GM12878 (cell line): ENCODE data around the gene TMEM39B. TPM values are rescaled to one million over a fixed set of nuclear protein-coding genes. Genes with fewer than 3 reads are reported as not detected.

ENCODE experiments used
- ATAC-seq: fragments of 200-7000 bp; cut with Tn5 transposase; 3 replicates; pipeline ENCODE4 v1.9.1; 2020; ENCODE audit warnings: mild to moderate bottlenecking, moderate library complexity
- BruUV-seq: library from RNA; stranded (reverse); fragments of 400-500 nt; replicated peaks from 2 replicates; lab custom pipeline; 2021; lab: Mats Ljungman, UMichigan
- CTCF ChIA-PET: fragments of 300-600 bp; sonication (Branson Sonifier 250); formaldehyde crosslinking; extraction: SDS; loops from one replicate; lab custom pipeline; 2021; ENCODE audit warnings: inconsistent platforms; lab: Yijun Ruan, JAX
- POLR2A ChIA-PET: fragments of 350-600 bp; formaldehyde crosslinking; extraction: SDS; loops from one replicate; lab custom pipeline; 2021; ENCODE audit warnings: inconsistent platforms; lab: Charles Lee
- RAD21 ChIA-PET: fragments of 300-600 bp; sonication (Branson Sonifier 250); formaldehyde crosslinking; loops from one replicate; lab custom pipeline; 2023; ENCODE audit warnings: antibody characterized with exemption; ENCODE audit not compliant: unreplicated experiment; lab: Charles Lee
- SMC1A ChIA-PET: fragments of 300-600 bp; sonication (Branson Sonifier 250); formaldehyde crosslinking; loops from one replicate; lab custom pipeline; 2023; ENCODE audit not compliant: unreplicated experiment, uncharacterized antibody; lab: Charles Lee
- DNase-seq: peaks from one replicate; pipeline ENCODE4 v3.0.0-alpha.2; 2011; ENCODE audit warnings: low read depth, low spot score
- FAIRE-seq: peaks from 3 replicates; lab custom pipeline; 2011; peaks lifted over from hg19 to GRCh38; lab: Jason Lieb, UNC
- H2AFZ ChIP-seq: 2 replicates; pipeline ENCODE4 v1.6.0; 2011; ENCODE audit warnings: low read depth, low read length, control low read depth; ENCODE audit not compliant: control insufficient read depth
- H3K27ac ChIP-seq: 2 replicates; pipeline ENCODE4 v1.5.1; 2011; ENCODE audit warnings: control low read depth; ENCODE audit not compliant: control insufficient read depth, insufficient read depth
- H3K27me3 ChIP-seq, 2 experiments: replicated peaks in 1 of 2; 2 replicates each; pipeline versions ENCODE4 v1.6.0 to v1.6.1; 2011; ENCODE audit warnings: low read length in 1 of 2; ENCODE audit not compliant: control insufficient read depth in 2 of 2, insufficient read depth in 2 of 2
- H3K36me3 ChIP-seq, 2 experiments: 2 replicates each; pipeline ENCODE4 v1.5.1; 2011; ENCODE audit warnings: low read length in 1 of 2; ENCODE audit not compliant: control insufficient read depth in 2 of 2, insufficient read depth in 2 of 2
- H3K4me1 ChIP-seq: 2 replicates; pipeline ENCODE4 v1.6.1; 2011; ENCODE audit warnings: mild to moderate bottlenecking, low read length, moderate library complexity, mixed read lengths; ENCODE audit not compliant: control insufficient read depth, insufficient read depth
- H3K4me2 ChIP-seq: 2 replicates; pipeline ENCODE4 v1.6.0; 2011; ENCODE audit warnings: control low read depth; ENCODE audit not compliant: control insufficient read depth, insufficient read depth
- H3K4me3 ChIP-seq: fragments of 200-600 bp; sonication (generic); 2 replicates; pipeline ENCODE4 v1.5.1; 2016
- H3K79me2 ChIP-seq: 2 replicates; pipeline ENCODE4 v1.6.0; 2011; ENCODE audit warnings: low read length; ENCODE audit not compliant: control insufficient read depth, insufficient read depth
- H3K9ac ChIP-seq: 2 replicates; pipeline ENCODE4 v1.8.0; 2011; ENCODE audit warnings: low read length, control low read depth, mixed read lengths; ENCODE audit not compliant: control insufficient read depth, insufficient read depth
- H3K9me3 ChIP-seq: replicated peaks from 3 replicates; pipeline ENCODE4 v1.5.1; 2011; ENCODE audit warnings: mild to moderate bottlenecking, low read length; ENCODE audit not compliant: control insufficient read depth, insufficient read depth
- H4K20me1 ChIP-seq: 2 replicates; pipeline ENCODE4 v1.6.0; 2011; ENCODE audit not compliant: control insufficient read depth, insufficient read depth
- CBX3 ChIP-seq: fragments of 200-600 bp; sonication (generic); IDR thresholded peaks from 2 replicates; pipeline ENCODE4 v1.6.1; 2016; ENCODE audit warnings: low read depth, borderline replicate concordance
- CBX5 ChIP-seq: sonication (generic); IDR thresholded peaks from 2 replicates; pipeline ENCODE4 v1.6.1; 2016; ENCODE audit warnings: low read depth, moderate library complexity, mild to moderate bottlenecking, inconsistent platforms
- DPF2 ChIP-seq: fragments of 450-650 bp; IDR thresholded peaks from 2 replicates; pipeline ENCODE4 v1.6.1; 2017; ENCODE audit warnings: mild to moderate bottlenecking
- EZH2 ChIP-seq: IDR thresholded peaks from 2 replicates; pipeline ENCODE4 v1.6.1; 2012; ENCODE audit warnings: low read depth, mild to moderate bottlenecking, control low read depth, inconsistent platforms, low read length, borderline replicate concordance; ENCODE audit not compliant: control insufficient read depth
- FOS ChIP-seq: IDR thresholded peaks from 3 replicates; pipeline ENCODE4 v1.6.1; 2011; ENCODE audit warnings: borderline replicate concordance; ENCODE audit not compliant: insufficient read length; ENCODE audit errors: extremely low read depth
- JUNB ChIP-seq: IDR thresholded peaks from 2 replicates; pipeline ENCODE4 v1.6.1; 2016; ENCODE audit warnings: antibody characterized with exemption, mild to moderate bottlenecking
- PML ChIP-seq: IDR thresholded peaks from 2 replicates; pipeline ENCODE4 v1.6.1; 2012; ENCODE audit warnings: low read length, inconsistent platforms
- TCF3 ChIP-seq: IDR thresholded peaks from 2 replicates; pipeline ENCODE4 v1.6.1; 2012; ENCODE audit warnings: low read depth, mild to moderate bottlenecking, low read length, borderline replicate concordance; ENCODE audit not compliant: insufficient read depth
- ZNF207 ChIP-seq: fragments of 450-650 bp; IDR thresholded peaks from 2 replicates; pipeline ENCODE4 v1.6.1; 2014; ENCODE audit warnings: antibody characterized with exemption, mild to moderate bottlenecking, borderline replicate concordance
- ZSCAN29 ChIP-seq: fragments of 450-650 bp; IDR thresholded peaks from 2 replicates; pipeline ENCODE4 v1.6.1; 2017; ENCODE audit warnings: mild to moderate bottlenecking, moderate library complexity
- in situ Hi-C: fragments of 300-500 bp; cut with MboI; formaldehyde crosslinking; loops from 9 replicates; pipeline ENCODE4 v1.14.3; 2018; ENCODE audit warnings: mixed read lengths
- intact Hi-C: fragments of 100-400 bp; cut with micrococcal nuclease; formaldehyde crosslinking; loops from one replicate; pipeline ENCODE4 v1.14.2; 2022; ENCODE audit not compliant: unreplicated experiment
- polyA plus RNA-seq, 11 experiments: library from polyadenylated mRNA; depleted of rRNA in 4 of 11; unstranded in 6 of 11; stranded (reverse) in 5 of 11; fragments of >200 nt; fragmentation: Nextera tagmentation in 4 of 11; fragmentation: Illumina TruSeq in 1 of 11; extraction: Ambion mirVana in 4 of 11; extraction: Trizol in 1 of 11; gene quantifications; 1 replicate in 1 of 11; 2 replicates in 10 of 11; pipeline versions ENCODE4 v1.2.1 to v1.2.3, GENCODE V29; 2011 to 2016; ENCODE audit warnings: inconsistent platforms in 2 of 11, missing spikeins in 2 of 11, low read depth in 1 of 11
- total RNA-seq, 4 experiments: library from RNA; depleted of rRNA in 3 of 4; stranded (reverse); fragments of >200 nt in 3 of 4; fragmentation: Illumina TruSeq in 1 of 4; extraction: Trizol in 1 of 4; gene quantifications; 2 replicates each; pipeline versions ENCODE4 v1.2.1 to v1.2.3, GENCODE V29; 2013 to 2021
- TF ChIP-seq, protein P1 (sequence below): IDR thresholded peaks from 2 replicates; pipeline ENCODE4 v1.6.1; 2011; ENCODE audit warnings: borderline replicate concordance, low read depth, mild to moderate bottlenecking, moderate library complexity, low read length; ENCODE audit not compliant: insufficient read depth, poor library complexity, severe bottlenecking
- TF ChIP-seq, protein P2 (sequence below): fragments of 150-350 bp; IDR thresholded peaks from 2 replicates; pipeline ENCODE4 v1.6.1; 2014; ENCODE audit warnings: mild to moderate bottlenecking, low read depth, low read length
- TF ChIP-seq, protein P3 (sequence below): fragments of 450-650 bp; IDR thresholded peaks from 2 replicates; pipeline ENCODE4 v1.6.1; 2017; ENCODE audit warnings: mild to moderate bottlenecking, low read depth, inconsistent platforms; ENCODE audit not compliant: poor library complexity, severe bottlenecking
- TF ChIP-seq, protein P4 (sequence below): IDR thresholded peaks from 2 replicates; pipeline ENCODE4 v1.6.1; 2011; ENCODE audit warnings: low read depth, low read length, improper control_type of control experiment, borderline replicate concordance
- TF ChIP-seq, protein P5 (sequence below): IDR thresholded peaks from 2 replicates; pipeline ENCODE4 v1.6.1; 2012; ENCODE audit warnings: low read depth, low read length, improper control_type of control experiment

TMEM39B gene
- total and polyA plus RNA-seq, 10 of the 15 experiments (the other 5 are each of a cell fraction or from before 2014, with no cell fraction given), result 2.3 to 27.2 (median 12.3) TPM

DNA sequence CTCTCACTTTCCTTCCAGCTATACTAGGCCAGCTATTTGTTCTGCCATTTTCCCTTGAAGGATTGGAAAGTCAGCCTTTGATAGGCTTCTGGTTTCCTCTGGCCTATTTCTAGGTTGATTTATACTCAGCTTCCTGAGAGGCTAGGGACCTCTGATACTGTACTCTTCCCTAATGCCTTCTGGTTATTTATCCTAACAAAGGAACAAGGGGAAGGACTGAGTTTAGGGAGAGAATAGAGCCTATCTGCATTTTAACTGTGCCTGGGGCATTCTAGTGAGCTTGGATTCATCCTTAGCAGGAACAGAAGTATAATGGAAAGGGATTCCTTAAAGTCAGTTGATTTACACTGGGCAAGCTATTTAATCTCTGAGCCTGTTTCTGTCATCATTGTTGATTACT, 11.8 kb upstream of the TMEM39B start:
- Histone ChIP-seq H3K27me3 (no peaks in the 10 kb centered on the region), H3K36me3 (peaks cover 14 to 20% of the 10 kb centered on the region in 2 experiments), H3K4me1 (no peaks in the 10 kb centered on the region), H3K27ac (no peak overlapping the region), H3K9ac (no peak overlapping the region), H3K9me3 (no peaks in the 10 kb centered on the region), H3K4me2 (no peak overlapping the region), H2AFZ (no peak overlapping the region), H3K79me2 (no peaks in the 10 kb centered on the region), H4K20me1 (0 out of 2 replicates have a peak, but pooled peaks cover 3% of the 10 kb centered on the region), H3K4me3 (no peak overlapping the region)
- ChIA-PET CTCF (interaction anchor here (1.0 to 3.9 kb wide), 10 partner anchors 11 to 295 kb away, joined by 3 to 37 read pairs (median 4); no protein-coding TSS in a partner anchor), SMC1A (interaction anchor here (0.6 to 3.3 kb wide), 8 partner anchors 12 to 96 kb away, joined by 3 to 20 read pairs (median 5); partner anchors contain the start of gene TMEM39B), RAD21 (interaction anchor here (0.9 to 1.6 kb wide), 3 partner anchors 12 to 17 kb away, joined by 3 to 4 read pairs (median 4); no protein-coding TSS in a partner anchor), POLR2A (interaction anchor here (1.0 to 1.9 kb wide), 3 partner anchors 15 to 48 kb away, joined by 3 to 6 read pairs (median 5); partner anchors contain the start of gene KPNA6)
- no TSS peak for BruUV-seq
- intact Hi-C loops (loop anchor here (5.0 to 10.0 kb wide), 4 partner anchors 84 to 396 kb away; partner anchors contain the start of gene SPOCD1), in situ Hi-C loops (no loop called here)
- FAIRE-seq, result no peak
- ATAC-seq, result no peak
- no peak for DNase-seq
- TF ChIP-seq CBX3 (no peak), DPF2 (no peak), EZH2 (no peak), ZNF207 (no peak), JUNB (no peak), PML (no peak), CBX5 (no peak), FOS (no peak), ZSCAN29 (no peak), TCF3 (no peak)
- TF ChIP-seq, protein P1, sequence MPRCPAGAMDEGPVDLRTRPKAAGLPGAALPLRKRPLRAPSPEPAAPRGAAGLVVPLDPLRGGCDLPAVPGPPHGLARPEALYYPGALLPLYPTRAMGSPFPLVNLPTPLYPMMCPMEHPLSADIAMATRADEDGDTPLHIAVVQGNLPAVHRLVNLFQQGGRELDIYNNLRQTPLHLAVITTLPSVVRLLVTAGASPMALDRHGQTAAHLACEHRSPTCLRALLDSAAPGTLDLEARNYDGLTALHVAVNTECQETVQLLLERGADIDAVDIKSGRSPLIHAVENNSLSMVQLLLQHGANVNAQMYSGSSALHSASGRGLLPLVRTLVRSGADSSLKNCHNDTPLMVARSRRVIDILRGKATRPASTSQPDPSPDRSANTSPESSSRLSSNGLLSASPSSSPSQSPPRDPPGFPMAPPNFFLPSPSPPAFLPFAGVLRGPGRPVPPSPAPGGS, result no peak
- TF ChIP-seq, protein P2, sequence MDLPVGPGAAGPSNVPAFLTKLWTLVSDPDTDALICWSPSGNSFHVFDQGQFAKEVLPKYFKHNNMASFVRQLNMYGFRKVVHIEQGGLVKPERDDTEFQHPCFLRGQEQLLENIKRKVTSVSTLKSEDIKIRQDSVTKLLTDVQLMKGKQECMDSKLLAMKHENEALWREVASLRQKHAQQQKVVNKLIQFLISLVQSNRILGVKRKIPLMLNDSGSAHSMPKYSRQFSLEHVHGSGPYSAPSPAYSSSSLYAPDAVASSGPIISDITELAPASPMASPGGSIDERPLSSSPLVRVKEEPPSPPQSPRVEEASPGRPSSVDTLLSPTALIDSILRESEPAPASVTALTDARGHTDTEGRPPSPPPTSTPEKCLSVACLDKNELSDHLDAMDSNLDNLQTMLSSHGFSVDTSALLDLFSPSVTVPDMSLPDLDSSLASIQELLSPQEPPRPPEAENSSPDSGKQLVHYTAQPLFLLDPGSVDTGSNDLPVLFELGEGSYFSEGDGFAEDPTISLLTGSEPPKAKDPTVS, result no peak
- TF ChIP-seq, protein P3, sequence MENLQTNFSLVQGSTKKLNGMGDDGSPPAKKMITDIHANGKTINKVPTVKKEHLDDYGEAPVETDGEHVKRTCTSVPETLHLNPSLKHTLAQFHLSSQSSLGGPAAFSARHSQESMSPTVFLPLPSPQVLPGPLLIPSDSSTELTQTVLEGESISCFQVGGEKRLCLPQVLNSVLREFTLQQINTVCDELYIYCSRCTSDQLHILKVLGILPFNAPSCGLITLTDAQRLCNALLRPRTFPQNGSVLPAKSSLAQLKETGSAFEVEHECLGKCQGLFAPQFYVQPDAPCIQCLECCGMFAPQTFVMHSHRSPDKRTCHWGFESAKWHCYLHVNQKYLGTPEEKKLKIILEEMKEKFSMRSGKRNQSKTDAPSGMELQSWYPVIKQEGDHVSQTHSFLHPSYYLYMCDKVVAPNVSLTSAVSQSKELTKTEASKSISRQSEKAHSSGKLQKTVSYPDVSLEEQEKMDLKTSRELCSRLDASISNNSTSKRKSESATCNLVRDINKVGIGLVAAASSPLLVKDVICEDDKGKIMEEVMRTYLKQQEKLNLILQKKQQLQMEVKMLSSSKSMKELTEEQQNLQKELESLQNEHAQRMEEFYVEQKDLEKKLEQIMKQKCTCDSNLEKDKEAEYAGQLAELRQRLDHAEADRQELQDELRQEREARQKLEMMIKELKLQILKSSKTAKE, result no peak
- TF ChIP-seq, protein P4, sequence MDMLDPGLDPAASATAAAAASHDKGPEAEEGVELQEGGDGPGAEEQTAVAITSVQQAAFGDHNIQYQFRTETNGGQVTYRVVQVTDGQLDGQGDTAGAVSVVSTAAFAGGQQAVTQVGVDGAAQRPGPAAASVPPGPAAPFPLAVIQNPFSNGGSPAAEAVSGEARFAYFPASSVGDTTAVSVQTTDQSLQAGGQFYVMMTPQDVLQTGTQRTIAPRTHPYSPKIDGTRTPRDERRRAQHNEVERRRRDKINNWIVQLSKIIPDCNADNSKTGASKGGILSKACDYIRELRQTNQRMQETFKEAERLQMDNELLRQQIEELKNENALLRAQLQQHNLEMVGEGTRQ, result no peak
- TF ChIP-seq, protein P5, sequence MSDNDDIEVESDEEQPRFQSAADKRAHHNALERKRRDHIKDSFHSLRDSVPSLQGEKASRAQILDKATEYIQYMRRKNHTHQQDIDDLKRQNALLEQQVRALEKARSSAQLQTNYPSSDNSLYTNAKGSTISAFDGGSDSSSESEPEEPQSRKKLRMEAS, result no peak
